WERI-Rb-1 (cell line): ENCODE measurements around the gene MRO.
A peak's percentile ranks its signal among the peaks of the same experiment; 100 is the strongest.

Experiments
- DNase-seq: peaks from one replicate; pipeline ENCODE4 v3.0.0-alpha.2; 2020
- H3K27ac ChIP-seq: fragments of 250-450 bp; sonication (Bioruptor Pico); 2 replicates; pipeline ENCODE4 v1.5.1; 2020; ENCODE audit warnings: mild to moderate bottlenecking, moderate library complexity
- H3K27me3 ChIP-seq: fragments of 250-450 bp; sonication (Bioruptor Pico); 2 replicates; pipeline ENCODE4 v1.5.1; 2021; ENCODE audit warnings: mild to moderate bottlenecking, low read depth, moderate library complexity; ENCODE audit not compliant: insufficient read depth, severe bottlenecking
- H3K36me3 ChIP-seq: fragments of 250-450 bp; sonication (Bioruptor Pico); 2 replicates; pipeline ENCODE4 v1.5.1; 2020; ENCODE audit warnings: mild to moderate bottlenecking, moderate library complexity
- H3K4me3 ChIP-seq: 2 replicates; pipeline ENCODE4 v1.5.1; 2011; ENCODE audit warnings: low read depth, mild to moderate bottlenecking, control low read depth, low read length
- H3K9me3 ChIP-seq: fragments of 250-450 bp; sonication (Bioruptor Pico); 2 replicates; pipeline ENCODE4 v1.5.1; 2021; ENCODE audit warnings: mild to moderate bottlenecking, moderate library complexity; ENCODE audit not compliant: severe bottlenecking
- CTCF ChIP-seq: IDR thresholded peaks from 2 replicates; pipeline ENCODE4 v1.5.1; 2011; ENCODE audit warnings: low read depth, mild to moderate bottlenecking, control low read depth, inconsistent platforms, low read length

MRO gene

GRCh38 chr18:50819728-50820378, at the start of gene MRO:
MRO (minus strand) TSS chr18:50820016; CDS start chr18:50809400, 10,616 bp downstream.
- DNase-seq: peak; percentile 93
- peak within 1 kb of the TSS; percentile 41 for H3K4me3 ChIP-seq
- no peaks in the 10 kb centered on the region for H3K27me3 ChIP-seq
- no peaks in the 10 kb centered on the region for H3K36me3 ChIP-seq
- H3K27ac ChIP-seq: no peak within 1 kb of the TSS
- H3K9me3 ChIP-seq: no peaks in the 10 kb centered on the region
- TF ChIP-seq CTCF: peak; percentile 96

- Histone ChIP-seq H3K36me3 (no peaks in the 10 kb centered on the region), H3K9me3 (no peaks in the 10 kb centered on the region), H3K4me3 (no peak overlapping the region), H3K27ac (no peak overlapping the region), H3K27me3 (no peaks in the 10 kb centered on the region)
- DNase-seq: no peak
- no peak for TF ChIP-seq CTCF
Observed at GRCh38 chr18:50869150-50869549, 49.3 kb upstream of the MRO start.

GRCh38 chr18:50866765-50867164, 46.9 kb upstream of the MRO start:
- Histone ChIP-seq H3K36me3 (no peaks in the 10 kb centered on the region), H3K27ac (no peak overlapping the region), H3K9me3 (no peaks in the 10 kb centered on the region), H3K27me3 (no peaks in the 10 kb centered on the region), H3K4me3 (no peak overlapping the region)
- TF ChIP-seq CTCF: peak; percentile 20; the same call in 1 of the 2 replicates
- no peak for DNase-seq

GRCh38 chr18:50863840-50864375, 44.1 kb upstream of the MRO start:
- Histone ChIP-seq H3K27me3 (no peaks in the 10 kb centered on the region), H3K36me3 (no peaks in the 10 kb centered on the region), H3K4me3 (no peak overlapping the region), H3K27ac (no peak overlapping the region), H3K9me3 (no peaks in the 10 kb centered on the region)
- TF ChIP-seq CTCF: no peak
- DNase-seq: no peak

GRCh38 chr18:50862401-50862800, 42.6 kb upstream of the MRO start:
- H3K27ac ChIP-seq: no peak overlapping the region
- no peaks in the 10 kb centered on the region for H3K36me3 ChIP-seq
- no peak for TF ChIP-seq CTCF
- no peak for DNase-seq
- no peaks in the 10 kb centered on the region for H3K9me3 ChIP-seq
- no peaks in the 10 kb centered on the region for H3K27me3 ChIP-seq
- H3K4me3 ChIP-seq: no peak overlapping the region

GRCh38 chr18:50861617-50862016, 41.8 kb upstream of the MRO start:
- no peak for DNase-seq
- H3K4me3 ChIP-seq: no peak overlapping the region
- no peak overlapping the region for H3K27ac ChIP-seq
- H3K27me3 ChIP-seq: no peaks in the 10 kb centered on the region
- no peaks in the 10 kb centered on the region for H3K9me3 ChIP-seq
- no peak for TF ChIP-seq CTCF
- no peaks in the 10 kb centered on the region for H3K36me3 ChIP-seq
